HL-60 (cell line): ENCODE data around the gene HECA.
"Not testable (repeated sequence)": the region's sequence is repeated elsewhere in the genome, so short reads cannot be mapped to it uniquely, and the experiment has no call there.

Experiments
- CTCF ChIP-seq: IDR thresholded peaks from one replicate; pipeline ENCODE4 v1.5.1; 2011; ENCODE audit warnings: low read length, control low read depth, inconsistent platforms; ENCODE audit not compliant: insufficient read depth
- POLR2AphosphoS5 ChIP-seq: IDR thresholded peaks from 2 replicates; pipeline ENCODE4 v1.6.1; 2012; ENCODE audit warnings: low read depth
- TF ChIP-seq, protein P1 (sequence below): IDR thresholded peaks from 2 replicates; pipeline ENCODE4 v1.6.1; 2012; ENCODE audit warnings: low read depth; ENCODE audit not compliant: insufficient replicate concordance

DNA sequence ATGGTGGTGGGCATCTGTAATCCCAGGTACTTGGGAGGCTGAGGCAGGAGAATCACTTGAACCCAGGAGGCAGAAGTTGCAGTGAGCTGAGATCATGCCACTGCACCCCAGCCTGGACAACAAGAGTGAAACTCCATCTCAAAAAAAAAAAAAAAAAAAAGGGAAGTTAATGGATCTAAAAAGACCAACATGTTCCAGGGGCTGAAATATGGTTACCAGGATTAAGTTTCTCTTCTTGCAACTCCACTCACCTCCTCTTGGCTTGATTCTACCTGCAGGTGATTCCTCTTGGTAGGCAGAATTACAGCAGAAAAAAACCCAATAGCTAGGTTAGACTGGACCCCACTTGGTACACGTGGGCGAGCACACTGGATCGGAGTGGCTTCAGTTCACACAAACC lies 93.5 kb downstream of the HECA start:
- TF ChIP-seq POLR2AphosphoS5, CTCF: not testable (repeated sequence)
- TF ChIP-seq, protein P1, sequence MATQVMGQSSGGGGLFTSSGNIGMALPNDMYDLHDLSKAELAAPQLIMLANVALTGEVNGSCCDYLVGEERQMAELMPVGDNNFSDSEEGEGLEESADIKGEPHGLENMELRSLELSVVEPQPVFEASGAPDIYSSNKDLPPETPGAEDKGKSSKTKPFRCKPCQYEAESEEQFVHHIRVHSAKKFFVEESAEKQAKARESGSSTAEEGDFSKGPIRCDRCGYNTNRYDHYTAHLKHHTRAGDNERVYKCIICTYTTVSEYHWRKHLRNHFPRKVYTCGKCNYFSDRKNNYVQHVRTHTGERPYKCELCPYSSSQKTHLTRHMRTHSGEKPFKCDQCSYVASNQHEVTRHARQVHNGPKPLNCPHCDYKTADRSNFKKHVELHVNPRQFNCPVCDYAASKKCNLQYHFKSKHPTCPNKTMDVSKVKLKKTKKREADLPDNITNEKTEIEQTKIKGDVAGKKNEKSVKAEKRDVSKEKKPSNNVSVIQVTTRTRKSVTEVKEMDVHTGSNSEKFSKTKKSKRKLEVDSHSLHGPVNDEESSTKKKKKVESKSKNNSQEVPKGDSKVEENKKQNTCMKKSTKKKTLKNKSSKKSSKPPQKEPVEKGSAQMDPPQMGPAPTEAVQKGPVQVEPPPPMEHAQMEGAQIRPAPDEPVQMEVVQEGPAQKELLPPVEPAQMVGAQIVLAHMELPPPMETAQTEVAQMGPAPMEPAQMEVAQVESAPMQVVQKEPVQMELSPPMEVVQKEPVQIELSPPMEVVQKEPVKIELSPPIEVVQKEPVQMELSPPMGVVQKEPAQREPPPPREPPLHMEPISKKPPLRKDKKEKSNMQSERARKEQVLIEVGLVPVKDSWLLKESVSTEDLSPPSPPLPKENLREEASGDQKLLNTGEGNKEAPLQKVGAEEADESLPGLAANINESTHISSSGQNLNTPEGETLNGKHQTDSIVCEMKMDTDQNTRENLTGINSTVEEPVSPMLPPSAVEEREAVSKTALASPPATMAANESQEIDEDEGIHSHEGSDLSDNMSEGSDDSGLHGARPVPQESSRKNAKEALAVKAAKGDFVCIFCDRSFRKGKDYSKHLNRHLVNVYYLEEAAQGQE: not testable (repeated sequence)
